A549 (cell line): ENCODE measurements around the gene WTAP.

Source experiments
- CHD4 ChIP-seq: fragments of 200-600 bp; sonication (generic); IDR thresholded peaks from 2 replicates; pipeline ENCODE4 v1.6.1; 2016; ENCODE audit warnings: antibody characterized with exemption, mild to moderate bottlenecking, borderline replicate concordance
- CTCF ChIP-seq: fragments of >200 bp; sonication (Bioruptor Twin); formaldehyde crosslinking; IDR thresholded peaks from 3 replicates; pipeline ENCODE4 v1.5.1; 2016
- EHF ChIP-seq: fragments of 250-450 bp; sonication (Bioruptor Pico); IDR thresholded peaks from 2 replicates; pipeline ENCODE4 v1.5.0; 2020; ENCODE audit warnings: mild to moderate bottlenecking
- EP300 ChIP-seq, 2 experiments: fragments of >200 bp; sonication (Bioruptor Twin); formaldehyde crosslinking; IDR thresholded peaks; 2 replicates in 1 of 2; 3 replicates in 1 of 2; pipeline ENCODE4 v1.6.1; 2016 to 2017
- JUN ChIP-seq, 2 experiments: fragments of >200 bp; sonication (Bioruptor Twin); formaldehyde crosslinking; IDR thresholded peaks; 2 replicates in 1 of 2; 3 replicates in 1 of 2; pipeline ENCODE4 v1.6.1; 2016 to 2017

- TF ChIP-seq EHF (CRISPR knock-in tag), result no peak
- no peak for TF ChIP-seq EP300 (IDR thresholded peaks at IDR 0.05)
- no peak for TF ChIP-seq JUN (IDR thresholded peaks at IDR 0.05)
- no peak for TF ChIP-seq CHD4
- TF ChIP-seq CTCF, result no peak
Observed at GRCh38 chr6:159778131-159778530, 50.8 kb downstream of the WTAP start.
